Astrocyte (in vitro differentiated cells and primary cell): Measurements from ENCODE around the gene PTPN1.

Source experiments
- CTCF ChIP-seq: IDR thresholded peaks from 2 replicates; pipeline ENCODE4 v1.5.1; 2011; ENCODE audit warnings: low read depth, mild to moderate bottlenecking, inconsistent platforms, low read length, moderate library complexity; ENCODE audit not compliant: insufficient read depth
- EZH2 ChIP-seq: IDR thresholded peaks from 2 replicates; pipeline ENCODE4 v1.6.1; 2012; ENCODE audit warnings: mild to moderate bottlenecking, low read length, inconsistent platforms; ENCODE audit not compliant: insufficient read depth

DNA sequence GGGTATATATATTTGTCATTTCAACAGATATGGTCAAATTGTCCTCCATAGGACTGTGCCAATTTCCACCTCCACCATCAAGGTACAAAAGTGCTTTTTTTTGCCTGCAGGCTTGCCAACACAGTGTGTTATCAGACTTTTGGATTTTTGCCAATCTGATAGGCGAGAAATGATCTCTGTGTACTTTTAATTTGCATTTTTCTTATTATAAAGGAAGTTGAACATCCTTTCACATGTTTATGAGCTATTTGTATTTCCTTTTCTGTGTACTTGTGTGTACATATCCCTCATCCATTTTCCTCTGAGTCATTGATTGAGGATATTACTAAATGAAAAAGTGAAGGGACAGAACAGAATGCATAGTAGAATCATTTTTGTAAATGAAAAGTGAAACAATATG lies 39.0 kb upstream of the PTPN1 start:
- no peak for TF ChIP-seq CTCF
- no peak for TF ChIP-seq EZH2
